ENCODE data around the gene OBSCN. TPM values are rescaled to one million over a fixed set of nuclear protein-coding genes. Genes with fewer than 3 reads are reported as not detected.

OBSCN gene
- total RNA-seq, 6 experiments from 2014 or later = 0.27 to 1.8 (median 0.53) TPM

- Mint-ChIP-seq H3K27me3 (ENCODE audit: insufficient read depth) (no peaks in the 10 kb centered on the region), H3K9me3 (no peaks in the 10 kb centered on the region), H3K27ac (no peak overlapping the region), H3K4me1 (ENCODE audit: low read depth) (peaks cover 20% of the 10 kb centered on the region), H3K36me3 (ENCODE audit: low read depth) (peaks cover 5% of the 10 kb centered on the region; the same call in 1 of the 2 replicates), H3K4me3 (no peak overlapping the region)
- no peak for DNase-seq
- no peak for TF ChIP-seq CTCF (IDR thresholded peaks at IDR 0.05)
These were observed 189.2 kb downstream of the OBSCN start for GRCh38 chr1:228396770-228397662.

GRCh38 chr1:228397966-228398365, 190.1 kb downstream of the OBSCN start:
- Mint-ChIP-seq H3K27me3 (ENCODE audit: insufficient read depth) (no peaks in the 10 kb centered on the region), H3K4me3 (no peak overlapping the region), H3K27ac (no peak overlapping the region), H3K9me3 (no peaks in the 10 kb centered on the region), H3K36me3 (ENCODE audit: low read depth) (no peaks in the 10 kb centered on the region; the same call in 1 of the 2 replicates), H3K4me1 (ENCODE audit: low read depth) (peaks cover 13% of the 10 kb centered on the region)
- TF ChIP-seq CTCF (IDR thresholded peaks at IDR 0.05) = no peak
- no peak for DNase-seq

- no peak overlapping the region for H3K27ac Mint-ChIP-seq
- no peak for DNase-seq
- H3K4me3 Mint-ChIP-seq = no peak overlapping the region
- H3K36me3 Mint-ChIP-seq (ENCODE audit: low read depth) = no peaks in the 10 kb centered on the region; the same call in 1 of the 2 replicates
- H3K27me3 Mint-ChIP-seq (ENCODE audit: insufficient read depth) = no peaks in the 10 kb centered on the region
- TF ChIP-seq CTCF (IDR thresholded peaks at IDR 0.05) = no peak
- H3K9me3 Mint-ChIP-seq = no peaks in the 10 kb centered on the region
- peaks cover 13% of the 10 kb centered on the region for H3K4me1 Mint-ChIP-seq (ENCODE audit: low read depth)
These were observed 191.1 kb downstream of the OBSCN start for GRCh38 chr1:228398741-228399461.

GRCh38 chr1:228399531-228400236, 191.8 kb downstream of the OBSCN start:
- Mint-ChIP-seq H3K9me3 (no peaks in the 10 kb centered on the region), H3K27me3 (ENCODE audit: insufficient read depth) (no peaks in the 10 kb centered on the region), H3K4me3 (no peak overlapping the region), H3K4me1 (ENCODE audit: low read depth) (peaks cover 18% of the 10 kb centered on the region), H3K27ac (no peak overlapping the region), H3K36me3 (ENCODE audit: low read depth) (peaks cover 7% of the 10 kb centered on the region; the same call in 1 of the 2 replicates)
- no peak for TF ChIP-seq CTCF (IDR thresholded peaks at IDR 0.05)
- DNase-seq = no peak

GRCh38 chr1:228400237-228400651, 192.4 kb downstream of the OBSCN start:
- H3K4me3 Mint-ChIP-seq = no peak overlapping the region
- H3K4me1 Mint-ChIP-seq (ENCODE audit: low read depth) = peaks cover 24% of the 10 kb centered on the region
- no peaks in the 10 kb centered on the region for H3K9me3 Mint-ChIP-seq
- DNase-seq = no peak
- peaks cover 12% of the 10 kb centered on the region; the same call in 1 of the 2 replicates for H3K36me3 Mint-ChIP-seq (ENCODE audit: low read depth)
- H3K27ac Mint-ChIP-seq = no peak overlapping the region
- no peak for TF ChIP-seq CTCF (IDR thresholded peaks at IDR 0.05)
- no peaks in the 10 kb centered on the region for H3K27me3 Mint-ChIP-seq (ENCODE audit: insufficient read depth)
